Measurements from ENCODE around the gene CDH13. TPM values are rescaled to one million over a fixed set of nuclear protein-coding genes. Genes with fewer than 3 reads are reported as not detected.

CDH13 gene
- polyA plus RNA-seq, 1 experiment: 113 TPM

DNA sequence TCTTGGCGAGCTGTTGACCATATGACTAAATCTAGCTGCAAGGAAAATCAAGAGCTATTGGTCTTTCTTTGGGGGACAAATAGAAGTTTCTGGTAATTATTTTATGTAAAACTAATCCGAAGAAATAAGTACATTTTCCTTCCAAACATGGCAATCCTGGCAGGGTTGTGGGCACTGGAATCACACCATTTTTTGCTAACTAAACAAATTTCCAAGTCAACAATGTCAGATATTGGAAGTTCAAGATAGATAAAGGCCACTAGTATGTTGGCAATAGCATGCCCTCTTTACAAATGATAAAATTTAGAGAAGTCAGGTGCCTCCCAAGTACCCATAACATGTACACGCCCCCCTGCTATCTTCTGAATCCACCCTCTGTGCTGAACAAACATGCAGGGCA is 330.4 kb downstream of the CDH13 start:
- ChIA-PET CTCF (no interaction called here), POLR2A (no interaction called here)
- Histone ChIP-seq H3K4me3 (ENCODE audit: low read depth, low read length) (no peak overlapping the region), H3K36me3 (ENCODE audit: control insufficient read depth, insufficient read depth, low read length) (no peaks in the 10 kb centered on the region), H3K27me3 (ENCODE audit: control insufficient read depth, insufficient read depth, low read length) (no peaks in the 10 kb centered on the region)
- TF ChIP-seq, protein P1, sequence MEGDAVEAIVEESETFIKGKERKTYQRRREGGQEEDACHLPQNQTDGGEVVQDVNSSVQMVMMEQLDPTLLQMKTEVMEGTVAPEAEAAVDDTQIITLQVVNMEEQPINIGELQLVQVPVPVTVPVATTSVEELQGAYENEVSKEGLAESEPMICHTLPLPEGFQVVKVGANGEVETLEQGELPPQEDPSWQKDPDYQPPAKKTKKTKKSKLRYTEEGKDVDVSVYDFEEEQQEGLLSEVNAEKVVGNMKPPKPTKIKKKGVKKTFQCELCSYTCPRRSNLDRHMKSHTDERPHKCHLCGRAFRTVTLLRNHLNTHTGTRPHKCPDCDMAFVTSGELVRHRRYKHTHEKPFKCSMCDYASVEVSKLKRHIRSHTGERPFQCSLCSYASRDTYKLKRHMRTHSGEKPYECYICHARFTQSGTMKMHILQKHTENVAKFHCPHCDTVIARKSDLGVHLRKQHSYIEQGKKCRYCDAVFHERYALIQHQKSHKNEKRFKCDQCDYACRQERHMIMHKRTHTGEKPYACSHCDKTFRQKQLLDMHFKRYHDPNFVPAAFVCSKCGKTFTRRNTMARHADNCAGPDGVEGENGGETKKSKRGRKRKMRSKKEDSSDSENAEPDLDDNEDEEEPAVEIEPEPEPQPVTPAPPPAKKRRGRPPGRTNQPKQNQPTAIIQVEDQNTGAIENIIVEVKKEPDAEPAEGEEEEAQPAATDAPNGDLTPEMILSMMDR (IDR thresholded peaks at IDR 0.05; ENCODE audit: insufficient read depth, low read depth, low read length): no peak
- DNase-seq (ENCODE audit: low read depth): no peak

DNA sequence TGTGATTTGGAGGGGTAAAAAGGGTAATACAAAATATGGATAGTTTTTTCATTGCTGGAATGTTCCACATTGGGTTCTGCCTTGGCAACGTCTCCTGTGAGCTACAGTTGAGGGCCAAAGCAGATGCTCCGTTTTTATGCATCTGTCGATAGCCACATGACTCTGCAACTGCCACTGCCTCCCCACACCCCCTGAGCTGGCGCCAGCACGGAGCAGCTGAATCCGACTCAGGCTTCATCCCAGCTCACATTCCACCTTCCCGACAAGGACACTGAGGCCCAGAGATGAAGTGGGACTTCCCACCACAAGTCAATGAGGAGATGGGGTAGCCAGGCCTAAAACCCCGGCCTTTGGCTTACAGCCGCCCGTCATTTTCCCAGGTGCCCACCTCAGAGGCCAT is 334.1 kb downstream of the CDH13 start:
- no peak overlapping the region for H3K4me3 ChIP-seq (ENCODE audit: low read depth, low read length)
- no peak for DNase-seq (ENCODE audit: low read depth)
- TF ChIP-seq, protein P1 (IDR thresholded peaks at IDR 0.05; ENCODE audit: insufficient read depth, low read depth, low read length): no peak
- POLR2A ChIA-PET: no interaction called here
- CTCF ChIA-PET: no interaction called here
- H3K27me3 ChIP-seq (ENCODE audit: control insufficient read depth, insufficient read depth, low read length): no peaks in the 10 kb centered on the region
- H3K36me3 ChIP-seq (ENCODE audit: control insufficient read depth, insufficient read depth, low read length): no peaks in the 10 kb centered on the region

DNA sequence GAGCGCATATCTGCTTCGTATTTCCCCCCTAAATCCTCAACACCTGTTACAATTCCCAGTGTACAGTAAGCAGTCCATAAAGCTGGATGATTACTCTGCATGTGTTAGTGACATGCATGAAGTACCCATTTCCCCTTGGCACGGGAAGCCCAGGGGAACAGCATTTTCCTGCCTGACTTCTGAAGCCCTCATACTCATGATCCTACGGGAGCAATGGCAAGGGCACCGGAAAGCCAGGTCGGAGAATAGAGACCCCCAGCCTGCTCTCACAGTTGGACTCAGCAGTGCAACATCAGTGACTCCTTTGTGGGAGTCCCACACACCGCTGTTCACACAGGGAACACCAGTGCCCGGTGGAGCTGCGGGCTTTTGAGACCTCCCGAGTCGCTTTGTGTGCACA is 336.9 kb downstream of the CDH13 start:
- no peaks in the 10 kb centered on the region for H3K27me3 ChIP-seq (ENCODE audit: control insufficient read depth, insufficient read depth, low read length)
- TF ChIP-seq, protein P1 (IDR thresholded peaks at IDR 0.05; ENCODE audit: insufficient read depth, low read depth, low read length): no peak
- DNase-seq (ENCODE audit: low read depth): no peak
- ChIA-PET POLR2A (no interaction called here), CTCF (no interaction called here)
- no peak overlapping the region for H3K4me3 ChIP-seq (ENCODE audit: low read depth, low read length)
- no peaks in the 10 kb centered on the region for H3K36me3 ChIP-seq (ENCODE audit: control insufficient read depth, insufficient read depth, low read length)

DNA sequence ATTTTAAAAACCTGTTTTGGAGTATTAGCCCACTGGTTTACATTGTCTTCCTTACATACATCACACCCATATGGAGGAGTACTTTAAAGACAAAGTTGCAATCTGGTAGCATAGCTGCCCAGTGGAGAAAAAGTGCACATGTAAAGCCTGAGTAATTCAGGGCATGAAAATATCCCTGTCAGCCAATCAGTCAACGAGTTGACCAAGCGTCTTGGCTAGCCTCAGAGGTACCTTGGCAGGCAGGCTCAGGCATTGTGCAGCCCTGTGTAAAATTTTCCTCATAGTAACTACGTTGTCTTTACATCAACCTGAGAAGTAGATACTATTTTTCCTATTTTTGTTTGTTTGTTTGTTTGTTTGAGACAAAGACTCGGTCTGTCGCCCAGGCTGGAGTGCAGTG is 339.0 kb downstream of the CDH13 start:
- Histone ChIP-seq H3K36me3 (ENCODE audit: control insufficient read depth, insufficient read depth, low read length) (no peaks in the 10 kb centered on the region), H3K27me3 (ENCODE audit: control insufficient read depth, insufficient read depth, low read length) (no peaks in the 10 kb centered on the region), H3K4me3 (ENCODE audit: low read depth, low read length) (no peak overlapping the region)
- TF ChIP-seq, protein P1 (IDR thresholded peaks at IDR 0.05; ENCODE audit: insufficient read depth, low read depth, low read length): no peak
- no peak for DNase-seq (ENCODE audit: low read depth)
- CTCF ChIA-PET: no interaction called here
- POLR2A ChIA-PET: no interaction called here

DNA sequence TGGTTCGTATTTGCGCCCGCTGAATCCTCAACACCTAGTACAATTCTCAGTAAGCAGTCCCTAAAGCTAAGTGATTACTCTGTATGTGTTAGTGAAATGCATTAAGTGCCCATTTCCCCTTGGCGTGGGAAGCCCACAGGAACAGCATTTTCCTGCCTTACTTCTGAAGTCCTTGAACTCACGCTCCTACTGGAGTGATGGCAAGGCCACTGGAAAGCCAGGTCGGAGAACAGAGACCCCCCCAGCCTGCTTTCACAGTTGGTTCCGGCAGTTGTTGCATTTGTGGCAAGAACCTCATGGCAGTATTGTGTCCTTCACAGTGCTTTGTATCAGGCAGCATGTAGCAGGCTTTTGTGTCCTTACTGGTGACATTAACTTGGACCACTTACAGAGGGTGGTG is 340.7 kb downstream of the CDH13 start:
- Histone ChIP-seq H3K4me3 (ENCODE audit: low read depth, low read length) (no peak overlapping the region), H3K36me3 (ENCODE audit: control insufficient read depth, insufficient read depth, low read length) (no peaks in the 10 kb centered on the region), H3K27me3 (ENCODE audit: control insufficient read depth, insufficient read depth, low read length) (no peaks in the 10 kb centered on the region)
- ChIA-PET CTCF (interaction anchor here (1.5 kb wide), 1 partner anchor 9 kb away, joined by 4 read pairs; no protein-coding TSS in a partner anchor), POLR2A (no interaction called here)
- DNase-seq (ENCODE audit: low read depth): no peak
- TF ChIP-seq, protein P1 (IDR thresholded peaks at IDR 0.05; ENCODE audit: insufficient read depth, low read depth, low read length): no peak
